Fibroblast of villous mesenchyme (primary cell): ENCODE measurements around the gene PIGZ. TPM values are rescaled to one million over a fixed set of nuclear protein-coding genes. Genes with fewer than 3 reads are reported as not detected.

Experiments used
- DNase-seq: peaks from one replicate; pipeline ENCODE4 v3.0.0-alpha.2; 2010; ENCODE audit warnings: low read depth
- H3K4me3 ChIP-seq: 2 replicates; pipeline ENCODE4 v1.5.1; 2011; ENCODE audit warnings: low read depth, mild to moderate bottlenecking, low read length
- CTCF ChIP-seq: IDR thresholded peaks from 2 replicates; pipeline ENCODE4 v1.5.1; 2012; ENCODE audit warnings: low read depth, mild to moderate bottlenecking, low read length; ENCODE audit not compliant: insufficient read depth
- total RNA-seq: library from RNA; depleted of rRNA; stranded (reverse); fragments of >200 nt; gene quantifications from 2 replicates; pipeline ENCODE4 v1.2.3, GENCODE V29; 2012

Gene PIGZ
- total RNA-seq, 1 donor: 1.7 TPM

GRCh38 chr3:197000211-197000610, 31.6 kb upstream of the PIGZ start:
- DNase-seq: no peak
- no peak overlapping the region for H3K4me3 ChIP-seq
- TF ChIP-seq CTCF: no peak

- no peak for TF ChIP-seq CTCF
- no peak overlapping the region for H3K4me3 ChIP-seq
- DNase-seq: no peak
These were observed 30.5 kb upstream of the PIGZ start for GRCh38 chr3:196998966-196999760.

GRCh38 chr3:196997311-196997710, 28.7 kb upstream of the PIGZ start:
- TF ChIP-seq CTCF: no peak

GRCh38 chr3:196996454-196997265, 28.0 kb upstream of the PIGZ start:
- TF ChIP-seq CTCF: no peak
- H3K4me3 ChIP-seq: no peak overlapping the region
- no peak for DNase-seq

More at GRCh38 chr3:196997311-196997710, 28.7 kb upstream of the PIGZ start:
- H3K4me3 ChIP-seq: no peak overlapping the region
- no peak for DNase-seq

GRCh38 chr3:196995646-196996355, 27.2 kb upstream of the PIGZ start:
- DNase-seq: no peak

More at GRCh38 chr3:196995646-196996355, 27.2 kb upstream of the PIGZ start:
- no peak for TF ChIP-seq CTCF
- no peak overlapping the region for H3K4me3 ChIP-seq
